Activated T-cell treated with anti-CD3 and anti-CD28 coated beads for 4 hours (primary cell): Measurements from ENCODE around the gene ANXA5.

Source experiments
- DNase-seq: peaks from one replicate; pipeline ENCODE4 v3.0.0-alpha.2; 2020

Gene ANXA5

GRCh38 chr4:121632636-121633035 is 64.1 kb downstream of the ANXA5 start:
- no peak for DNase-seq
